Globus pallidus (tissue), 1 donor: ENCODE data around the gene ACKR4.
"Not testable (repeated sequence)": the region's sequence is repeated elsewhere in the genome, so short reads cannot be mapped to it uniquely, and the experiment has no call there.

ENCODE experiments used
- DNase-seq: peaks from one replicate; pipeline ENCODE4 v3.0.0-alpha.2; 2015; ENCODE audit warnings: low spot score

Gene ACKR4

DNA sequence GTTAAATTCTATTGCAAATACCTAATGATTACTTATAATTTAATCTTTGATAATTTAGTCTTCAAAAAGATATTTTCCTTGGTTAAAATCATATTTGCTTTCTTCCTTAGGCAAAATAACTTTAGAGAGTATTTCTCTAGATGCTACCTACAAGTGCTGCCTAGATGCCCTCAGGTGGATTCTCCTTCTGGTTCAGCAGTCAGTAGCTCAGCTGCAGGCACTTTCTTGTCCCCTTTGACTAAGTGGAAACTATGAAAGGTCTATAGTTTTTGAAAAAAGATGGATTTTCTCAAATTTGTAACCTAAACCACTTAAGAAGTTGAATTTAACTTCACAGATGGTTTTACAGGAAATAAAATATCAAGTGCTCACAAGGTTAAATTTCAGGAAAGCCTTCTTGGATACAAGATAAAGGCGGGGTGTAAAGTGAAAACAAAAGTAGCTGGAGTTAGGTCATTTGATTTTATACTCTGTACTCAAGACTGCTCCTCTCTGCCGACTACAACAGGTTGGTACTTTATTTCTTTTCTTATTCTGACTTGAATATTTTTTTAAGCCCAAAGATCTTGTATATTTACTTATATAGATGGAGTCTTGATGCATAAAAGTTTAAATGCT lies at the start of gene ACKR4:
TSS of gene ACKR4 (plus strand) at position 455 of the 618 bp plus-strand sequence. CDS start 3,128 bp downstream, outside the sequence.
- no peak for DNase-seq

DNA sequence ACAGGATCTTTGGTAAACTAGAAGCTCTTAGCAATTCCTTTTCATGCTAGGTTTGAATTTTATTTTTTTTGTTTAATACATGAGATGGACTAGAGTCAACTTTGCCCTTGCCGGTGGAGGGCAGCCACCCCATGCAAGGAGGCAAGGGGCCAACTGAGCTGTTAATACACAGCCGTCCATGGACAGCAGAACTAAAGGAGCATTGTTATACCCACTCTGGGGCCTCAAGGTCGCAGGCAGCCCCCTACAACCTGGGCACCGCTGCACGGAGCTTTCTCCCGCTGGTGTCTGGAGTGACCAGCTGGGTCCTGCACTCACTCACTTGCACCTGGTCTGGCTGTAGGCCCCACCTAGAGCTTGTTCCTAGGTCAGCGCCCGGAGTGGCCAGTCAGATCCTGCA lies 47.9 kb upstream of the ACKR4 start:
- DNase-seq, result no peak

DNA sequence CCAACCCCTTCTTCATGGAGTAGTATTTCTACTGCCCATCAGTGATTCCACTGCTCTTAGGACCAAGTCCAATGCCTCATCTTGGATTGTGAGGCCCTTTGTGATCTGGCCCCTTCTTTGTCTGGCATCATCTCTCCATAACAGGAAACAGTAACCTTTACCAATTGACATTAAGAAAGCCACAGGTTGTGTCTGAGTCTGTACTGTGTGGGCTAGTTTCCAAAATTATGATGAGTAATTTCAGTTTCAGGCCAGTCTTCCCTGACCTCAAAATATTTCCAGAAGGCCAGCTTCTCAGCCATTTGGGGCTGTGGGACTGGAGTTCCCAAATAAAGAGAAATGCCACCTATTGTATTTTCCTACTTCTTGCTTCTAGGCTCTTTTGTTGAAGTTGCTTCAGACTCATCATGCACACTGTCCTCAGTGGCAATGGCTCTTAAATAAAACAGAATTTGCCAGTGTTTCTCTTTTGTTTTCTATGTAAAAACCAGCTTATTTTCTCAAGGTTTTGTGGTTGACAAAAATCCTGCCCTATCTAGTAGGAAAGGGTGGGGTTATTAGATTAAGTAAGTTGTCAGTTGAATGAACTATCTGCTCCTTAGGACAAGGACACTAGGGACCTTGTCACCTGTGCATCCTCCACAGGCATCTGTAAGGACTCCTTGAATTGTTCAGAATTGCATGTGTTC lies 47.0 kb upstream of the ACKR4 start:
- DNase-seq, result no peak

DNA sequence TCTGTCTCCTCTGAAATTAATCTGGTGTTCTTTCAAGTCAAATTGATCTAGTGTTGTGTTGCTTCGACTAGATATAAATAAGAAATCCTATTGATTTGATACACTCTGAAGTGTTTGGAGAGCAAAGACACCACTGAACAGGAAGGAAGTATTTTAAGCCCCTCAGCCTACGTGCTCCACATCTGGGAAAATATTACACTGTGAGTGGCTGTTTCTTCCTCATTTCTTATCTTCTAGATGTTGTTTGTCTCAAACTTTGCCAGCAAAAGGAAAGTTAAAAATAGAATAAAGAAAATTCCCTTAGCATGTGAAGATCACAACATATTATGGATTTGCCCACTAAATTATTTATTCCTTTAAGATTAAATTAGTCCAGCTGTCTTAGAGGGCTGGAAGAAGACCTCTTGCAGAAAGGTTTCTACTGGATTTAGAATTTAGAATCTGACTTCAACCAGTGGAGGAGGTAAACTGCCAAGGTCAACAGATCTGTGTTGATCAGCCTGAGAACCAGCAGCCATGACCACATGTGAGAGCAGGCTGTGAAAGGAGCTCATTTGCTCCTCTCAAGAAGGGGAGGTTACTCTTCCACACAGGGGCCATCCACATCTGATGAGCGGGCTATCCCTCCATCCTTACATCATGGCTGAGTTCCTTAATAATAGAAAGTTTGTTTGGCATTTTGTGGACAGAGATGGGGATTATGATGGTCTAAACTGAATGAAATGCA lies 46.3 kb upstream of the ACKR4 start:
- DNase-seq, result no peak

DNA sequence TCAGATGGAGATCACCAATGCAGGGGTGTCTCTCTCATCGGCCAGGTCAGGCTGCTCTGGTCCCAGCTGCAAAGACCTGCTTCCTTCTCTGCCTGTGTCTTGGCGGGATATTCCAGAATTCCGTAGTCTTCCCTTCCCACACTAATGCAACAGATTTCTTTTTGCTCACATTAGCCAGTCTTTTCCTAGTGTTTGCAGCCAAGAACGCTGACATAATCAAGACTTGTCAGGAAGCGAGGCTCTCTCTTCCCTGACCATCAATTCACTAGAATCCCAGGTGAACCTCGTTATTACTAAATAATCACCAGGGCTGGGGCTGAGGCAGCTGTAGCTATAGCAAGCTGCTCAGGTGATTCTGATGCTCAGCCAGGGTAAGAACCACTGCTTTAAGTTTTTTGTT lies 43.2 kb upstream of the ACKR4 start:
- DNase-seq, result no peak

DNA sequence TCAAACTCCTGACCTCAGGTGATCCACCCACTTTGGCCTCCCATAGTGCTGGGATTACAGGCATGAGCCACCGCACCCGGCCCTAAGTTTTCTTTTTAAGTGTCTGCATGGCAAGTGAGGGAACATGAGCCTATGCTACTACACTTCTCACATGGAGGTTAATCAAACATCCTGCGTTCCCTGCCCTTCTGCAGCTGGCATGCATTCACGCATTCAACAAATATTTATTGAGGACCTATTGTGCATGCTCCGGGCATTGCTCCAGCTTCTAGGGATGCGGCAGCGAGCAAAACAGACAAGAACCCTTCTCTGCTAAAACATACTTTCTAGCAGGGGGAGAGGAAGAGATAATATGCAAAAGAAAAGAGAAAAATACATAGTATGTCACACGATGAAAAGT lies 42.6 kb upstream of the ACKR4 start:
- DNase-seq, result peak; percentile 7

DNA sequence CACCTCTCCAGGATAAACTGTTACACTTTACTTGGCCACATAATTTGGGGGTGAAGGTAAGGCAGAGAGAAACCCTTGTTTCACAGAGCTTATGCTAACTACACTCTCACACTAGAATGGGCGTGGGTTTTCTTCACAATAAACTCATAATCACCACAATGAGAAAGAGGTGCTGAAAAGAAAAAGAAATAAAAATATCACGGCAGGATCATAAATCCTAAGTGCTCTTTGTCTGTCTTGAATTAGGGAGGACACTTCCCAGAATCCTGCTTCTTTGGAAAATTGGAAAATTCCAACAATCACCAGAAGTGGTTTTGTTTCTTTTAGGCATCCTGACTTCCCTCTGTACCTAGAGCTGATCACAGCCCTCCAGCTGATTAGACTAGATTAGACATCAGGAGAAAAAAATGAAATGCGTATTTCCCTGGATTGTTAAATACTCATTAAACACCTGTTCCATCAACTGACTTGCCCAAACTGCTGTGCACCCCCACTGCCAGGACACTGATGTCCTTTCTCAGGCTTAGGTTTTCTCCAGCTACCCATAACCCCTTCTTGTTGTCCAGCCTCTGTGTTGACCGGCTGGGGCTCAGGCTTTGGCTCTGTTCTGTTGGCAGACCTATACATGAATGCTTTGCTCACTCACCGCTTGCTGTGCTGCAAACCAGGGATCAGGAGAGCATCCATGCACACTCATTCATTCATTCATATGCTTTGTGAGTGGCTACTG lies 41.6 kb upstream of the ACKR4 start:
- DNase-seq, result no peak

DNA sequence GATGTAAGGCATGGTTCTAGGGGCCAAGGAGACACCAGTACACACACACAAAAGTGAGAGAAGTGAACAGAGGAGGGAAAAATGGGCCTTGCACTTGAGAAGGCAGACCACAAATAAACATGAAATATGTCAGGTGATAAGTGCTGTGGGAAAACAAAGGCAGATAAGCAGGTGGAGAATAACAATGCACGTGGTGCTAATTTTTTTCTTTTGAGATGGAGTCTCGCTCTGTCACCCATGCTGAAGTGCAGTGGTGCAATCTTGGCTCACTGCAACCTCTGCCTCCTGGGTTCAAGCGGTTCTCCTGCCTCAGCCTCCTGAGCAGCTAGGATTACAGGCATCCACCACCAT lies 41.1 kb upstream of the ACKR4 start:
- DNase-seq, result not testable (repeated sequence)

DNA sequence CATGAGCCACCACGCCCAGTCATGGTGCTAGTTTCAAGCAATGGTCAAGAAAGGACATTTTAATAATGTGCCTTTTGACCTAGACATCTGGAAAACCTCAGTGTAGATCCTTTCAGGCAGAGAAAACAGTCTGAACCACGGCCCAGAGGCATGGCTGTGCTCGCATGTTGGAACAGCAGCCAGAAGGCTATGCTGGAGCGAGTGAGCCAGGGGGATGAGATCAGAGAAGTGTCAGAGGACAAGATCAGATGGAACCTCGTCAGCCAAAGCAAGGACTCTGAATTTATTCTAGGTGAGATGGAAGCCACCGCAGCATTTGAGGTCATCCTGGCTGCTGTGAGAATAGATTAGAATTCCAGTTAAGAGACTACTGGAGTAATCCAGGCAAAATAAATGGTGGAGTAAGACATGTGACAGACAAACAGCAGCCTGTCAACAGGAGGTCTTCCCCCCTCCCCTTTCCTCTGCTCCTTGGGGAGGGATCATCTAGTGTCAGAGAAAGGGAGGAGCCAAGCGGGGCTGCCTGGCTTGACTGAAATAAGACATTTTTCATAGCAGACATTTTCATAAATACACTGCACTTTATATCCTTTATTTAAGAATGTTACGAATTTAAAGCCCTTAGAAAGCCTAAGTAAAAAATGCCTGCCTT lies 40.4 kb upstream of the ACKR4 start:
- no peak for DNase-seq

DNA sequence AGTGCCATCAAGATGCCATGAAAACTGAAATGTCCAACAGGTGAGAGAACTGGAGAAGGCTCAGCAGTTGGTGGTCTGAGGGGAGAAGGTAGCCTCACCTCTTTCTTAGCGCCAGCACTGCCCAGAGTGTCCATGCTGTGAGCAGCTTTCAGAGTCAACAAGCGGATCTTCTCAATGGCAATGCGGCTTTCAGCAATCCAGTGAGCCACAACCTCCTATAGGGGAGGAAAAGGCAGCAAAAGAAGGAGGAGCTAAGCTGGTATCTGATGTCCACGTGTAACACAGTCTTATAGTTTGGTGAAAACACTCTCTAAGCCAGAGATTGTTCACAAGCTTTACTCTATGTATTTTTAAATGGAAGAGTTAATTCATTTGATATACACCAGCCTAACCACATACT lies 36.1 kb upstream of the ACKR4 start:
- no peak for DNase-seq

DNA sequence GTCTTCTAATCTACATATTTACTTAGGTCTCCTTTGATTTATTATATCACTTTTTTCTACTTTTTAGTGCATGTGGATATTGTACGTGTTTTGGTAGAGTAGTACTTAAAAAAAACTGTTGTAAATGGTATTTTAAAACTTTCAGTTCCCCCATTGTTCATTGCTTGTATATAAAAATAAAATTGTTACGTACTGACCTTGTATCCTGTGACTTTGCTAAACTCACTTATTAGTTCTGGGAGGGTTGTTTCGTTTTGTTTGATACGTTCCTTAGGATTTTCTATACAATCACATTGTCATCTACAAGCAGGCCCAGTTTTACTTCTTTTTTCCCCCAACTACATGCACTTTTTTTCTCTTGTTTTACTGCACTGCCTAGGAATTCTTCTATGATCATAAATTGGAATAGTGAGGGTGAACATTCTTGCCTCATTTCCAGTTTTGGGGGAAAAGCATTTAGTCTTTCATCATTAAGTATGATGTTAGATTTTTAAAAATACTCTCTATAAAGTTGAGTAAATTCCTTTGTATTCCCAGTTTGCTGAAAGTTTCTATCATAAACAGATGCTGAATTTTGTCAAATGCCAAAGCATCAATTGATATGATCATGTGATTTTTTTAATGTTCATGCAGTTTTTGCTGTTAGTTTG lies 33.5 kb upstream of the ACKR4 start:
- no peak for DNase-seq

DNA sequence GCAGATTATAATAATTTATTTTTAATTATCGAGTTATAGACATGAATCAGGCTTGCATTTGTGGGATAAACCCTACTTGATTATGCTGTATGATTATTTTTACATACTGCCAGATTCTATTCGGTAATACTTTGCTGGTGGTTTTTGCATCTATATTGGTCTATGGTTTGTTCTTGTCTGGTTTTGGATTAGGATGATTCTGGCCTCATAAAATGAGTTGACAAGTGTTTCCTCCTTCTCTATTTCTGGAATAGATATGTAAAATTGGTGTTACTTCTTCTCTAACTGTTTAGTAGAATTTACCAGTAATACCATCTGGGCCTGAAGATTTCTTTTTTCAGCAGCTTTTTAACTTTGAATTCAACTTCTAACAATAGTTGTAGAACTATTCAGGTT lies 33.0 kb upstream of the ACKR4 start:
- DNase-seq, result no peak

DNA sequence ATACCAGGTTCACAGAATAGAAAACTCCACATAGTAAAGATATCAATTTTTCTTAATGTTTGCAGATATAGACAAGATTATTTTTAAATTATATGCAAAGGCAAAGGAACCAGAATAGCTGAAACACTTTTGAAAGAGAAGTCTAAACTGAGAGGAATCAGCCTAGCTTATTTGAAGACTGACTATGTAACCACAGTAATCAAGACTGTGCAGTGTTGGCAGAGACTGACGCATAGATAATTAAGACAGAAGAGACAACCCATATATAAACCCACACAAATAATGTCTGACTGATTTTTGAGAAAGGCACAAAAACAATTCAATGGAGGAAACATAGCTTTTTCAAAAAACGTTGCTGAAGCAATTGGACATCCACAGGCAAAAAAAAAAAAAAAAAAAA lies 28.6 kb upstream of the ACKR4 start:
- DNase-seq, result no peak

DNA sequence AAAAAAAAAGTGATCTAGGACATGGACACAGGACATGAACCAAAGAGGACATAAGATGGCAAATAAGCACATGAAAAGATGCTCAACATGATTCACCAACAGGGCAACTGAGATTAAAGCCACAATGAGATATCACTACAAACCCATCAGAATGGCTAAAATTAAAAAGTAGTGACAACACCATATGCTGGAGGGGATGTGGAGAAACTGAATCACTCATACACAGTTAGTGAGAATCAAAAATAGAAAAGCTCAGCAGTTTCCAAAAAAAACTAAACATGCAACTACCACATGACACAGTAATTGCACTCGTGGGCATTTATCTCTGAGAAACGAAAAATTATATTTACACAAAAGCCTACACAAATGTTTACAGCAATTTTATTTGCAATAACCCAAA lies 27.9 kb upstream of the ACKR4 start:
- no peak for DNase-seq

DNA sequence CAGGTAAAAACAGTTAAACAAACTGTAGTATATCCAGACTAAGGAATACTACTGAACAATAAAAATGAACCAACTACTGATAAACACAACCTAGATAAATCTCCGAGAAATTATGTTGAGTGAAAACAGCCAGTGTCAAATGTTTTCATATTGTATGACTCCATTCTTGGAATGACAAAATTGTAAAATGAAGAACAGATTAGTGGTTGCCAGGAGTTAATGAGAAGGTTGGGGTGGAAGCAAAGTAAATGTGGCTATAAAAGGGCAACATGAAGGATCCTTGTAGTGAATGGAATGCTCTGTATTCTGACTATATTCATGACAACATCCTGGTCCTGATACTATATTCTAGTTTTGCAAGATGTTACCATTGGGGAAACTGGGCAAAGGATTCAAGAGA lies 27.5 kb upstream of the ACKR4 start:
- no peak for DNase-seq

DNA sequence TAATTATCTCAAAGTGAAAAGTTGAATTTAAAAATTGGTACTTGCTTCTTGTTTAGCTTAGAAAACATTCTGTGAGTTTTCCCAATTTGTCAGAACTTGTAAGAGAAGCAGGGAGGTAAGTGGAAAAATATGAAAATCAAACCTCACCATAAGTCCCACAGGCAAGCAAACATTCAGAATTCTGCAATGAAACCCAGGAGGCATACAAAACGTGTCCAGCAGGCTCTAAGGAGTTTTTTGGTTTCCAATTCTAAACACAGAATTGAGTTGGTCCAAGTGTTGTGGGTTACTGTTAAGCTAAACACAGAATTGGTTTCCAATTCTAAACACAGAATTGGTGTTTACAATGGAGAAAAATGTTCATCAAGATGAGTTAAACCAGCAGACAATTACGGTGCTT lies 27.1 kb upstream of the ACKR4 start:
- DNase-seq, result no peak

DNA sequence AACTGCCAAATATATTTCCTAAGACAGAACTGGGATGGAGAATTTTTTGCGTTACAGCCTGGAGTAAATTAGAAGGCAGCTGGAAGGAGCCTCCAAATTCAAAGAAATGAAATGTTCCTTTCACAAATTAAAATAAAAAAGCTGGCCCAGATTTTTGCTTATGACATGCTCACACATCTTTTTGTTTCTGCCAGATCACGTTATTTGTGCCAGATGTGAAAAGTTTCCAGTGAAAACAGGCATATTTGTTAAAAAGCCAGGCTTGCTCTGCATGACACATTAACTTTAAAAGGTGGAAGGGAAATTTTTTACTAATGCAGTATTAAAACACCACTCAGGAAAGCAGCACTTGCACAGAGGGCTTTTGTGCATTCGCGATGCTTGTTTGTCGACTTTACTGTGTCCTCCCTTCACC lies 23.3 kb upstream of the ACKR4 start:
- no peak for DNase-seq

DNA sequence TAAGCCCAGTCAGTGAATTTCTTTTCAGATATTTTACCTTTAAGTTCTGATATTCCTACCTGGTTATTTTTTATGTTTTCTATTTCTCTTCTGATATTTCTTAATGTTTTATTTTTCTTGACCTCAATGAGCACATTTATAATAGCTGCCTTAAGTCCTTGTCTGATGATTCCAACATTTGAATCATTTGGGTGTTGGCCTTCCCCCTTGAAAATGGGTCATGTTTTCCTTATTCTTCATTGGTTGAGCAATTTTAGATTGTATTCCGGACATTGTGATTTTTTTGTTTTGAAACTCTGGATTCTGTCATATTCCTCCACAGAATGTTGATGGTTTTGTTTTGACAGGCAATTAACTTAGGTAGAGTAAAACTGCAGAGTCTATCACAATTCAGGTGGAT lies 9.7 kb upstream of the ACKR4 start:
- DNase-seq, result no peak

DNA sequence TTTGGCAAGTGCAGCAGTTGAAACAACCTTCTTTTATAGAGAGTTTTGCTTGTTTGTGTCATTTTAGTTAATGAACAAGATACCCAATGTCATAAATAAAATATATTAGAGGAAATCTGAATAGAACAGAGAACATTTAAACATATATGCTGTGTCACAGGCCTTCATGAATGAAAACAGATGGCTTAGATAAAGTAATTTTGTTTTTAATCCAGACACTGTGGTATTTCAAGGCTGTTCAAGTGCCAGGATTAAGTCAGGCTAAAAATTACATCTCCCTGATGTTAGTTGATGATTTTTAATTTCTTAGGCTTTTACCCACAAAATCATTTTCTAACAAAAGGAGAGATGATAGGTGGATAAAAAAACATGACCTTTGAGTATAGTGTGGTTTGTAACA lies 4.9 kb upstream of the ACKR4 start:
- DNase-seq, result no peak

DNA sequence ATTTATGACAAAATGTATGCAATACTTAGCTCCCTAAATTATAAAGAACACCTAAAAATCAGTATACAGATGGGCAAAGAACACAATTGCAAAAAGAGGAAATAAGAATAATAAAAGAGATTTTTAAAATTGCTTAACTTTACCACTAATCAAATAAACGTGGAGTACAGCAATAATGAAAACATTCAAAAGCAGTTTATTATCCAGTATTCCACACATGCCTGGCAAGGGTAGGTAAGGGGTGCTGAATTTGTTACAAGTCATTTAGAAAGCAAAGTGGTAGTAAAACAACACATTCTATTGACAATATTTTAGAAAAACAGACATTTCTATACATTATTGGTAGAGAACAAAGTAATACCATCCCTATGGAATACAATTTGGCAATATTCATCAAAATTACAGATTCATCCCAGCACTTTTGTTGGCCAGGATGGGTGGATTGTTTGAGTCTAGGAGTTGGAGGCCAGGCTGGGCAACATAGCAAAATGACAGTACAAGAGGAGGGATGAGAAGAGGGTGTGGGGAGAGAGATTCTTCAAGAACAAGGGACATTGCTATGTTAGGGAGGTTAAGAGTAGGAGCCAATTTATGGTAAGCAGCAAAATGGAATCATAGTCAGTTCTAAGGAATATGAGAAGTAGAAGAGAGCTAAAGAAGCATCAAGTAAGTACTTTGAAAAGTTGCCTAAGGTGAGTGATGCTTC lies 3.7 kb upstream of the ACKR4 start:
- no peak for DNase-seq

DNA sequence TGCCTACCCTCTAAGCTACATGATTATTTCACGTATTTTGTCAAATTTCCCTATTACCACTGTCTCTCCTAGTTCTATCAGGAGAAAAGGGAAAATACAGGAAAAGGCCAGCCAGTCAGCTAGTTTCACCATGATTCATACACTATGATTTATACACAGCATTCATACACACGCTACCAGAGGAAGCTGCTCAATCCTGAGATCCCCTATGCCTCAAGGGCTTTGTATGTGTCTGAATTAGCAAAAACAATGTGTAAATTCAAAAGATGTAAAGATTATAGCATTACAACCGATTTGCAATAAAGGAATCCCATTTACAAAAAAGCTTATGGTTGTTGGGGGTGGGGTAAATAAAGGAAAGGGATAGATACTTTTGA lies 3.1 kb upstream of the ACKR4 start:
- DNase-seq, result no peak
